Epithelial cell of proximal tubule (primary cell): Measurements from ENCODE around the gene SLC17A2. TPM values are rescaled to one million over a fixed set of nuclear protein-coding genes. Genes with fewer than 3 reads are reported as not detected.
A peak's percentile ranks its signal among the peaks of the same experiment; 100 is the strongest.

Experiments used
- DNase-seq: peaks from one replicate; pipeline ENCODE4 v3.0.0-alpha.2; 2011; ENCODE audit warnings: low read depth
- H3K4me3 ChIP-seq: 2 replicates; pipeline ENCODE4 v1.5.1; 2011; ENCODE audit warnings: low read depth, mild to moderate bottlenecking, low read length
- CTCF ChIP-seq: conservative IDR thresholded peaks from 2 replicates; pipeline ENCODE4 v1.5.1; 2012; ENCODE audit warnings: low read depth, mild to moderate bottlenecking, low read length
- total RNA-seq: library from RNA; depleted of rRNA; stranded (reverse); fragments of >200 nt; gene quantifications from 2 replicates; pipeline ENCODE4 v1.2.3, GENCODE V29; 2015

The SLC17A2 gene
- total RNA-seq, 1 donor from 2014 or later: not detected

DNA sequence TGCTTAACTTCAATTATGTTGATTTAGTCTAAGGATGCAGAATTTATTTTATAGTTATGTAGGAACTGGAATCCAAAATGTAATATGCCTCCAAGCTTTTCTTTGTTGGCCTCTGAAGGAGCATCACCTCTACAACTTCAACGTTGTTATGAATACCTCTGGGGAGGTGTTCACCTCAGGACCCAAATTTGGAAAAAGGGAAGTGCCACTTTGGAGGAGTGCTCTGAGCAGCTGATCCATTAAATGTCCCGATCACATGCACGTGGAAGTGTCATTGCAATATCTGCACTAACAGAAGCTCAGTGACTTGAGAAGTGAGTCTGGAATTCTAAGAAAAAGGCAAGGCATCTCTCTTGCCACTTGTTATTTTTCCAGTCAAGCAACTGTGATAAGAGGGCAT, 34.2 kb downstream of the SLC17A2 start:
- DNase-seq: no peak
- no peak for TF ChIP-seq CTCF
- no peak overlapping the region for H3K4me3 ChIP-seq

GRCh38 chr6:25895771-25896170, 34.7 kb downstream of the SLC17A2 start:
- no peak for TF ChIP-seq CTCF
- H3K4me3 ChIP-seq: no peak overlapping the region
- no peak for DNase-seq

DNA sequence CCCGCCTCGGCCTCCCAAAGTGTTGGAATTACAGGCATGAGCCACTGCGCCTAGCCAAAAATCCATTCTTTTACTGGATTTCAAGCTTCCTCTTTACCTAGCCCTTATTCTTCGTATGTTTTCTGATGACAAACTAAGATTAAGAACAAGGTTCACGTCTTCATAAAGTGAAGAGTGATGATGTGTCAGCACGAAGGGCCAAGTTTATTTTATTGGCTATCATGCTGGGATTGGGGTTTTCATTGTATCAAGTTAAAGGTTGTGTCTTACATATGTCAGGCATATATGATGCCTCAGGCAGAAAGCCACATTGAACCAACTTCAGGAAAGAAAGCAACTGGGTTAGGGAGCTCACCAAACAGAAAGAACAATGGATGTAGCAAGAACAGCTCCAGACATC, 36.7 kb downstream of the SLC17A2 start:
- H3K4me3 ChIP-seq: no peak overlapping the region
- no peak for DNase-seq
- TF ChIP-seq CTCF: no peak

- DNase-seq: no peak
- TF ChIP-seq CTCF: no peak
- no peak overlapping the region for H3K4me3 ChIP-seq
These were observed 37.6 kb downstream of the SLC17A2 start for GRCh38 chr6:25892877-25893276.

- H3K4me3 ChIP-seq: no peak overlapping the region
- TF ChIP-seq CTCF: peak; percentile 75
- no peak for DNase-seq
These were observed 40.3 kb downstream of the SLC17A2 start for GRCh38 chr6:25889877-25890853.

DNA sequence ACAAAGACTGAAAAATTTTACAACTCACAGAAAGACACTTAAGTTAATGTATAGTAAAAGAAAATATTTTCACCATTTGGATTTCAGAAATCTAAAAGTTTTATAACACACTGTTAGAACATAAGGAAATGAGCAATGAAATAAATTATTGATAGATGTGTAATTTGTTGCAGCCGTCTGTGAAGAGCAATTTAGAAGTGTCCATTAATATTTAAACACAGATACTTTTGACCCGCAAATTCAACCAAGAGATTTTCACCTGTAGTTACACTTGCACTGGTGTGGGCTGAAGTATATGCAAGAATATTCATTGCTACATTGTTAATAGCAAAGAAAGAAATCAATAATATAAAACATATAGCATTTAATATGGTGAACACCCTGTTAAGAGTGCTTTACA, 41.9 kb downstream of the SLC17A2 start:
- no peak for TF ChIP-seq CTCF
- H3K4me3 ChIP-seq: no peak overlapping the region
- no peak for DNase-seq

- H3K4me3 ChIP-seq: no peak overlapping the region
- no peak for DNase-seq
These were observed 44.4 kb downstream of the SLC17A2 start for GRCh38 chr6:25886066-25886465.

More at GRCh38 chr6:25886066-25886465, 44.4 kb downstream of the SLC17A2 start:
- TF ChIP-seq CTCF: no peak
